Embryonic facial prominence (tissue), 1 donor: ENCODE measurements around the gene SMYD5.
A peak's percentile ranks its signal among the peaks of the same experiment; 100 is the strongest.

Experiments
- DNase-seq: peaks from one replicate; pipeline ENCODE4 v3.0.0-alpha.2; 2016; ENCODE audit errors: extremely low spot score

The SMYD5 gene

DNA sequence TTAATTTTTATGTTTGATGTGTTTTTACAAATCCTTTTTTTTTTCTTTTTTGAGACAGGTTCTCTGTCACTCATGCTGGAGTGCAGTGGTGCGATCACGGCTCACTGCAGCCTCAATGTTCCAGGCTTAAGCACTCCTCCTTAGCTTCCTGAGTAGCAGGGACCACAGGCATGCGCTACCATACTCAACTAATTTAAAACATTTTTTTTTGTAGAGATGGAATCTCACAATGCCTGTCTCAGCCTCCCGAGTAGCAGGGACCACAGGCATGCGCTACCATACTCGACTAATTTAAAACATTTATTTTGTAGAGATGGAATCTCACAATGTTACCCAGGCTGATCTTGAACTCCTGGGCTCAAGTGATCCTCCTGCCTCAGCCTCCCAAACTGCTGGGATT is 8.4 kb upstream of the SMYD5 start:
- no peak for DNase-seq

GRCh38 chr2:73208258-73208657 is 5.8 kb upstream of the SMYD5 start:
- DNase-seq = no peak

DNA sequence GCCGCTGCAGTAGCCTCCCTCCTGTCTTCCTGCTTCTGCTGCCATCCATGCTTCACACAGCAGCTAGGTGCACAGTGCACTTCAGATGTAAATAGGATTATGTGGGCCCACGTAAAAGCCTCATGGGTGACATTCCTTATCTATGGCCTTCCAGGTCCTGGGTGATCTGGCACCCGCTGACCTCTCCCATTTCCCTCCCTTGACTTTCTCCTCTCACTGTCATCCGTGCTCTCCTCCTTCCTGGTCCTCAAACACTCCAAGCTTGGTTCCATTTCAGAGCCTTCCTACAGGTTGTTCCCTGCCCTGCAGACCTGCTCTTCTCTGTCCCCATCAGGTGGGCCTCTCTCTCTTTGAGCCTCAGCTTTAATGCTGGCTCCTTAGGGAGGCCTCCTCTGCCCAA is 4.0 kb upstream of the SMYD5 start:
- DNase-seq = no peak

GRCh38 chr2:73210696-73211095 is 3.3 kb upstream of the SMYD5 start:
- no peak for DNase-seq

GRCh38 chr2:73212098-73212447 is 2.0 kb upstream of the SMYD5 start:
- no peak for DNase-seq

- no peak for DNase-seq
Measured at GRCh38 chr2:73212448-73213176, 1.4 kb upstream of the SMYD5 start.

DNA sequence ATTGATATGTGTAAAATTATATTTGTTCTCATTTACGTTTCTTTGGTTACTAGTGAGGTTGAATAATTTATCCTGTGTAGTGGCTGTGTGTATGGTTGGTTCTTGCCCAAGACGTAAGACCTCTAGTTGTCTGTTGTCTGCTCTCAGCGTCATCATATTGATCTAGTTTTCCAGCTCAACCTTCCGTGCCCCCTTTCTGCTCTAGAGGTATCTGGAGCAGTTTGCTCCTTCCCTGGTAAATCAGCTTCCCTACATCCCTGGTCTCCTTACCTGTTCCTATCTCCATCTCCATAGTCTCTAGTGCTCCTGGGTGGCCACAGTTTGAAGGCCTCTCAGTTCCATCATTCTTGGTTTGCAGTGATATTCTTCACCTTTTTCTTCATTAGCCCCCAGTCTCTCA is 1.2 kb downstream of the SMYD5 start:
- no peak for DNase-seq

DNA sequence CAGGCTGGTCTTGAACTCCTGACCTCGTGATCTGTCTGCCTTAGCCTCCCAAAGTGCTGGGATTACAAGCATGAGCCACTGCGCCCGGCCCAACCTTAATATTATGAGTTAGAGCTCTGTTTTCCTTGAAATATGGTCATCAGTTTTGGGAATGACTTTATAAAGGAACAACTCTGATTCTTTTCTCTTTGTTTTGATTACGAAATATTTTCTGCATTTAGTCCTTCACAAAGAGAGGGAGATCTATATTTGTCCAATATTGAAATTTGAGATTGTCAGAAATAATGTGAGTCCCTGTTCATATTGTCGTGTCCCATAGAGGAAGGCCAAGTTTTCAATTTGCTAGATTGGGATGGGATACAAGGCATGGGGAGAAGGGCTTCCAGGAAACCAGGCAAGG is 3.1 kb downstream of the SMYD5 start:
- DNase-seq = no peak

GRCh38 chr2:73217826-73218225 is 3.8 kb downstream of the SMYD5 start:
- DNase-seq = no peak

DNA sequence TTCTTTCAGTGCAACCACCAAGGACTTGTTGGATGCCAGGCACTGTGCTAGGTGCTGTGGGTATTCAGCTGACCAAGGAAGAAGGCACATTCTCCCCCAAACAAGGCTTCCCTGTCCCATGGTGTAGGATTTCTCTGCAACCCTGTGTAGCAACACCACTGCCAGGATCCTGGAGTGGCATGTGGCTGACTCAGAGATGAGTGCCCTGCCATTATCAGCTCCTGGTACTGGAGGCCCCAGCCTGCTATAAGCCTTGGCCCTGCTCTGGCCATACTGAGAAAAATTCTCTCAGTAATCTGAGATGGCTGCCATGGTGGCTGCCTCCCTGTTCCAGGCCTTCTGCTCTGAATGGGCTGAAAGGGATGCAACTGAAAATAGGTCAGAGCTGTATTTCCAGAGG is 4.3 kb downstream of the SMYD5 start:
- no peak for DNase-seq

- no peak for DNase-seq
Measured at GRCh38 chr2:73223821-73224220, 9.8 kb downstream of the SMYD5 start.

- no peak for DNase-seq
Measured at GRCh38 chr2:73225513-73226360, 11.7 kb downstream of the SMYD5 start.

GRCh38 chr2:73227086-73227485 is 13.0 kb downstream of the SMYD5 start:
- DNase-seq = no peak

DNA sequence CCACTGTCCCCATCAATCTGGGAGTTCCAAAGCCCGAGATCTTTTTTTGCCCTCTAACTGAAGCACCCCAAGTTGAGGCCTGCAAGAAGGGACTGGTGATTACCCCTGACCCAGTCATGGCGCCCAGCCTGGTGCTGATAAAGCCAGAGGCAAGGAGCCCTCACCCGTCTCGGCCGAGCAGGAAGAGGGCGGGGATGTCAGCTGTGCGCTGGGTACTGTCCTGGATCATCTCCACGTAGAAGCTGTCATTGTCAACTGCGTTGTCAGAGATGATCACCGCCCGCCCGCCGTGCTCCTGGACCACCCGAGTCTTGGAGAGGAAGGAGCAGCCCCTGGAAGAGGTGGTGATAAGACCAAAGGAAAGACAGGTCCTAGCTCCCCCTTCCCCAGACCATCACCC is 14.6 kb downstream of the SMYD5 start:
- no peak for DNase-seq

DNA sequence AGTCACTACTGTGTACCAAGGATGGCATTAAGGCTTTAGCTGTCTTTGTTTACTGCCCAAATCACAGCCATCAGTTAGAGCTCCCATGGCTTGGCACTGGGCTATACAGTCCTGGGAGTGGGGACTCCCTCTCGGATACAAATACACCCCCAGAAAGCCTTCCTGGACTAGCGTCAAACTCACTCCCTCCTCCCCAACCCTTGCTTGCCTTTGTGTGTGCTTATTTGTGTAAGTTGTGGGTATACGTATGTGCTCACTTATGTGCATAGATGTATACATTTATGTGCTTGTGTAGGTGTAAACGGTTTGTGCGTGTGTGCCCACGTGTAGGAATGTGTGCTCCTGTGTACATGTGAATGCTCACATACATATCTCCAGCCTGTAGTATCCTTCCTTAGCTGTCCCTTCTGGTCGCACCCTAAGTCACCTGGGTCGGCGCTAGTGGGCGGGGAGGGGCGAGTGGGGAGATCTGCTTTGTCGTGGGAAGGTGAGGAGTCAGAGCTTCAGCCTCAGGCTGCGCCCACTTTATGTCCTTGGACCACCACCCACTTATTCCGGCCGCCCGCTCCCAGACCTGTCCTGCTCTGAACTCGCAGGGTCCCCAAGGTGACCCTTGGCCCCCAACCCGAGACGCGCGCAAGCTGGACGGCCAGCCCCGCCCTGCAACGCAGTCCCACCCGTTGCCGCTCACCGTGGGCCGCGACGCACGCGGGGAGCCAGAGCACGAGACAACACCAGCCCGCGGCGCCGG is 18.5 kb downstream of the SMYD5 start:
- no peak for DNase-seq

GRCh38 chr2:73233154-73233931 is 19.3 kb downstream of the SMYD5 start, which contains the start of gene PRADC1:
PRADC1 (minus strand) TSS chr2:73233239; CDS start chr2:73233160, 79 bp downstream.
- peak; percentile 97 for DNase-seq

DNA sequence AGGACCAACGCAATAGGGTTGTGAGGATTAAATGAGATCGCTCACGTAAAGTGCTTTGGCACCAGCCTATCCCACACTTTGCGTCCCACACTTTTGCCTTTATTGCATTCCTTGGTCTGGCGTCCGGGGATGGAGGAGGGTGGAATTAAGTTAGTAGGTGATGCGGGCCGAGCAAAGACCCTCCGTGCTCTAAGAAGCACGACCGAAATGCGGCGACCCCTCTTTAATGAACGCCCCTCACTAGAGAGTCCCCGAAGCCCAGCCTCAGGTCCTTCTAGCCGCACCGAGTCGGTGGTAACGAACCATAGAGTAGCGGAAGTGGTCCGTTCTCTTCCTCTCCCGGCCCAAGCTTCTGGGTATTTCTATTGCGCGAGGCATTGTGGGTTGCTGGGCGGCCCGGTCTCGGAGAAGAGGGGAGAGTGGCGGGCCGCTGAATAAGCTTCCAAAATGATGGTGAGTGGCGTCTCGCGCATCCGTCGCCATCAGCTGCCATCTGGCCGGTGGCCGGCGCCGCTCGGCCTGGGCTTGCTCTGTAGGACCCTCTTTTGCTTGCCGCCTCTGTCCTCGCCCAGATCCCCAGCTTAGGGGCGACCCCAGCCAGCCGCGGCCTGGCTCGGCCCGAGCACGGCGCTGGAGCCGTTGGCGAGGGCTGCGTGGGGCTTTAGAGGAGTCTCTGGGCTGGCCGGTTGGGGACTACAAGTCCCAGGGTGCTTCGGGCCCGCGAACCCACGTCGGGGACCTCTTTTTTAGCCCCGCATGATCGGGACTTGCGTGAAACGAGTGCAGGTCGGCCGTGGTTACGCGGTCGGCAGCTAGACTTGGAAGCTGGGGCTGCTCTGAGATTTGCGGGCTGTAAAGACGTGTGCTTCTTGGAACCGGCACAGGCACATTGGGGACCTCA is 20.1 kb downstream of the SMYD5 start, which contains the start of gene CCT7:
Gene CCT7 (plus strand): TSS at position 377 of the 901 bp plus-strand sequence. CDS start 71 bp downstream, at position 448.
- DNase-seq = peak; percentile 89

- no peak for DNase-seq
Measured at GRCh38 chr2:73235315-73236028, 21.4 kb downstream of the SMYD5 start.

DNA sequence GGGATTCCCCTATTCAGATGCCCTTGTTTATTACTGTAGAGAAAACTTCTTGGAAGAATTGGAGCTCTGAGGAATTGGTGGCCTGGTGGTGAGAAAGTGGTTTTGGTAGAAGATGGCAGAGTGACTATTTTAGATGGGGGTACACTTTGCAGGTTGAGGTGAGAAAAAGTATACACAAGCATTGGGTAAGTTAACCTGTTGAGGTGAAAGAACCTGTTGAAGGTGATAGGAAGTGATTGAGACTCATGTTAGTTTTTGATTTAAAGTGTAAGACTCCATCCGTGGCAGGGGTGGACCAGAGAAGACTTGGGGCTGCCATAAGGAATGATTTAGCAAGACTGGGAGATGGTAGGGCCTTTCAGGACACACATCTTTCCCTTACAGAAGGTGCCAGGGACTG is 23.1 kb downstream of the SMYD5 start:
- DNase-seq = no peak

DNA sequence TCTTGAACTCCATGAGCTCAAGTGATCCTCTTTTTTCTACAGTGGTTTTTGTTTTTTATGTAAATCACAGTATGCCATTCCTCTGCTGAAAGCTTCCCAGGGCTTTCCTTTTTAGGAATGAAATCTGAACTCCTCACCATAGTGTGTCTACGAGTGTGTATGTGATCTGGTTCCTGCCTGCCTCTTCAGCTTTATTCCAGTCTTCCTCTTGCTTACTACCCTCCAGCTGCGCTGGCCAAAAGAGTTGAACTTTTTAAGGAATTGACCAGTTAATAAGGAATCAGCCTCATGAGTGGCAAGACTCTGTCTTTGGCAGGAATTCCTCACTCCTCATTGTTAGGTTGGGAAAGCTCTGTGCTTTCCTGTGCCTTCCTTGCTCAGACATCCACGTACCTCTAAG is 24.1 kb downstream of the SMYD5 start:
- DNase-seq = no peak
